ENCODE data around the gene CAPN3. TPM values are rescaled to one million over a fixed set of nuclear protein-coding genes. Genes with fewer than 3 reads are reported as not detected.

The CAPN3 gene
- total RNA-seq, 1 experiment from 2014 or later = 0.17 TPM

- no peak for DNase-seq (ENCODE audit: low read depth)
Measured at GRCh38 chr15:42394106-42394505, 34.8 kb downstream of the CAPN3 start.

DNA sequence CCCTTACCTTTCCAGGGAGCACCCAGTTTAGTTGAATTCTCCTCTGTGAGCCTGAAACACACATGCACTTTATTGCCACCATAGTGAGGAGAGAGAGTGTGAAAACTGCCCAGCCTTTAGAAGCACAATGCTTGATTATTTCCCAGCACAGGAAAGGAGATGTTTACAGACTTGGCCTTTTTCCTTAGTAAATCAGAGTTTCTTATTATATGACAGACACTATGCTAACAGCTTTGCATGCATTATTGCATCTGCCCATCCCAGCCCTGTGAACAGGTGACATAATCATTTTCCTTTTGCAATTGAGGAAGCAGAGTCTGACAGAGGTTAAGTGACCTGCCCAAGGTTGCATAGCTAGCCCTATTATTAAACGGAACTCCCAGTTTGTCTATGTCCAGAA, 36.5 kb downstream of the CAPN3 start:
- DNase-seq (ENCODE audit: low read depth) = no peak

DNA sequence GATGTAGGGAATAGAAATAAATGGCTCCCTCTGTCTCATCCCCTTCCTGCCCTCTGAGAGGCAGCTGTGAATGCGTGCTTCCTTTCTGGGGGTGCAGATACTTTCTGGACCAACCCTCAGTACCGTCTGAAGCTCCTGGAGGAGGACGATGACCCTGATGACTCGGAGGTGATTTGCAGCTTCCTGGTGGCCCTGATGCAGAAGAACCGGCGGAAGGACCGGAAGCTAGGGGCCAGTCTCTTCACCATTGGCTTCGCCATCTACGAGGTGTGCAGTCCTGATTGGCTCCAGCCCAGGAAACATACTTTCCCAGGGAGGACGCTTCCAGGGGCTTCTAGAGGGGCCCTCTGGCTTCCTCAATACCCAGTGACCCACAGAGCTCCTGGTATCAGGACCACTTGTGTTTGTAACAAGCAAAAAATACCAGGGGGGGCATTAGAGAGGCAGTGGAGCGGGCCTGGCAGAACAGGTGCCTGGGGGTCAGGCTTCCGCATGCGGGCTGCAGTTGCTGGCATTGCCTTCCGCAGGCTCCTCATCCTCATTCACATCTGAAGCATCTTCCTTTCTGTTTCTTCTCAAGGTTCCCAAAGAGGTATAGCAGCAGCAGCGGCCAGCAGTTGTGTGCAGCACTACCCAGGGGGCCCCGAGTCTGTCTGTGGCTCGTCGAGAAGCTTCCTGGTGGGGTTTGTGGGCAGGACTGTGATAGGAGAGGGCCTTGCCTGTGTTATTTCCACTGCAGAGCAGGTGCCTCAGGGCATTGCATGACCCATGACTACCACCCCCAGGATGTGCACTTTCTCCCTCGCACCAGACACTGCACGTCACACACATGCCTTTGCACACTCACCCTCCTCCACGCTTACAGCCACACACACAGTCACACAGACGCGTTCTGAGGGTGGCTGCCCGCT, 42.5 kb downstream of the CAPN3 start:
- DNase-seq (ENCODE audit: low read depth) = no peak

DNA sequence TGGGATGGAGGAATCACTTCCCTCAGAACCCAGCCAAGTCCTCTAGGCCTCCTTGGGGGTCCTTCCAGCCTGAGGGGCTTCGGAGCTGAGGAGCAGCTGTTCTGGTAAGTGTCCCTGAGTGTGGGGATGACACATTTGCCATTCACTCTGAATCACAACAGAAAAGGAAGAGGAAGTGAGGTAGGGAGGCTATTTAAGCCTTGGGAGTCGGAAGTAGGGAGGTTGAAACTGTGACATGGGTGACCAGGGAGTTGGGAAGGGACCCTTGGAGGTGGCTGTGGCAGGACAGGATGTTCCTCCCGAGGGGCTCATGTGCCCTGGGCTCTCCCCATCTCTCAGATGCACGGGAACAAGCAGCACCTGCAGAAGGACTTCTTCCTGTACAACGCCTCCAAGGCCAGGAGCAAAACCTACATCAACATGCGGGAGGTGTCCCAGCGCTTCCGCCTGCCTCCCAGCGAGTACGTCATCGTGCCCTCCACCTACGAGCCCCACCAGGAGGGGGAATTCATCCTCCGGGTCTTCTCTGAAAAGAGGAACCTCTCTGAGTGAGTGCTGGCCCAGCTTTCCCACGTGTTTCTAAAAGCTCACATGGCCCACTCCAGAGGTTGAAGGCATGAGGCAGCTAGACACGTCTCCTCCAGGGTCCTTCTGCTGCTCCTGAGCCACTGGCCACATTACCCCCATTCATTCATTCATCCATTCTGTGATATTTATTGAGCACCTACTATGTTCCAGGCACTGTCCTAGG, 43.3 kb downstream of the CAPN3 start:
- DNase-seq (ENCODE audit: low read depth) = no peak

- DNase-seq (ENCODE audit: low read depth) = no peak
Measured at GRCh38 chr15:42403389-42403788, 44.1 kb downstream of the CAPN3 start.

DNA sequence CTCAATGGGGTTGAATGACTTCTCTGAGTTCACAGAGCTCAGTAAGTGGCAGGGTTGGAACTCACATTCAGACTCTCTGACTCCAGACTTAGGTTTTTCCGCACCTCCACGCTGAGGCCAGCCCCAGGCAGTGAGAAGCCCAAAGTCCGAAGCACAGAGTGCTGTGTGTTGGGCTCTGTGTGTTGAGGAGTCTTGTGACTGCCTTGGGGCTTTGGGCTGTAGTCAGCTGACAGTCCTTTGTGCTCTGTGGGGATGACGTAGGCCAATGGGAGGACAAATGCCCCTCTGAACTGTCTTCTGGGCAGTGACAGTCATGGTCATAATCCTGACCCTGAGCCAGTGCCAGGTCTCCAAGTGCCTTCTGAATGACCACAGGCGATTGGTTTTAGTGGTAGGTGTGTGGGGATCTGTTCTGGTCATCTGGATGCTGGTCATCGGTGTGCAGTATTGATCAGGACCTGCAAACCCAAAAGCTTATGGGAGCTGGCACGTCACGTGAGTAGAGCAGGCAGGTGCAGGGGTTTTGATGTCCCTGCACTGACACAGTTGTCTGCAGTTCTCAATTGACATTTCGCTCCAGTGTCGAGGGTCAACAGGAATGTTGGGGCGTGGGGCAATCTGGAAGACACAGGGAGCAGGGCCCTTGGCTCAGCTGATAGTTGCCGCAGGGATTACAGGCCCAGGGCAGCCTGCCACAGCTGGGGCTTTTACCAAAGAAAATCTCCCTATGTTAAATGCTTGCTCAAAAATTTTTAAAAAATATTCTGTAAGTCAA, 45.3 kb downstream of the CAPN3 start:
- DNase-seq (ENCODE audit: low read depth) = no peak

DNA sequence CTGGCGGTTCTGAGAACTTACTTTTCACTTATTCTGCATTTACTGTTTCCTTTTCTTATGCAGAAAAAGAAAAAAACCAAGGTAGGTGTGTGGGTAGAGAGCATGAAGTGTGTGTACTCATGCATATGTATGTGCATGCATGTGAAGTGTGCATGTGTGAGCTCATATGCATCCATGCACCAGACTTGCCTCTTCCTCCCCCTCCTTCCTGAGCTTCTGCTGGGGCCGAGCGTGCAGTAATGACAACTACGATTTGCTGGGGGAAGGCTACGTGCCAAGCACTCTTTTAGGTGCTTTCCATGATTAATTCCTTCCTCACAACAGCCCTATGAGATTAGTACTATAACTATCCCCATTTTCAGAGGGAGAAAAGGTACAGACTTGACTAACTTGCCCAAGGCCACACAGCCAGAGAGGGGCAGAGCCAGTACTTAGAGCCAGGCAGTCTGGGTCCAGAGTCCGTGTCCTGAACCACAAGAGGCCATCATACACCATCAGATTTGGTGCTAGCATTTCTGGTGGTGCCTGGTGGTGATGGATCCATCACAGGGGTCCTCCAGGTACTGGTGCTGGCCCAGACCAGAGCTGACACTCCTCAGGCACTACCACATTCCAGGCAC, 46.7 kb downstream of the CAPN3 start:
- DNase-seq (ENCODE audit: low read depth) = no peak

- no peak for DNase-seq (ENCODE audit: low read depth)
Measured at GRCh38 chr15:42408178-42408577, 48.9 kb downstream of the CAPN3 start.

DNA sequence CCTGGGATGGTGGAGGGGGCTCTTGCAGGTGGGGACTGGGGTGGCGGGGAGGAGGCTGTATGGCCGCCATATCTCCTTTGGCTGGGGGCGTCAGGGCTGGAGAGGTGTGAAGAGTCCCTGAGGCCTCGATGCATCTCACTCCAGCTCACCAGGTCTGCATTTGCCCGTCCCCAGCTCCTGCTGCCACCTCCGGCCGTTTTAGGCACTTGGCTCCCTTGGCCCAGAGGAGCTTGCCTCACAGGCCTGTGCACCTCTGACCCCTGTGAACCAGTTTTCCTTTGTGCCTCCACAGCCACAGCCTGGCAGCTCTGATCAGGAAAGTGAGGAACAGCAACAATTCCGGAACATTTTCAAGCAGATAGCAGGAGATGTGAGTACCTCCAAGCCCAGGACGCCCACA, 49.7 kb downstream of the CAPN3 start:
- no peak for DNase-seq (ENCODE audit: low read depth)

- no peak for DNase-seq (ENCODE audit: low read depth)
Measured at GRCh38 chr15:42411884-42412283, 52.6 kb downstream of the CAPN3 start.

GRCh38 chr15:42413920-42414319, 54.6 kb downstream of the CAPN3 start:
- DNase-seq (ENCODE audit: low read depth) = no peak

DNA sequence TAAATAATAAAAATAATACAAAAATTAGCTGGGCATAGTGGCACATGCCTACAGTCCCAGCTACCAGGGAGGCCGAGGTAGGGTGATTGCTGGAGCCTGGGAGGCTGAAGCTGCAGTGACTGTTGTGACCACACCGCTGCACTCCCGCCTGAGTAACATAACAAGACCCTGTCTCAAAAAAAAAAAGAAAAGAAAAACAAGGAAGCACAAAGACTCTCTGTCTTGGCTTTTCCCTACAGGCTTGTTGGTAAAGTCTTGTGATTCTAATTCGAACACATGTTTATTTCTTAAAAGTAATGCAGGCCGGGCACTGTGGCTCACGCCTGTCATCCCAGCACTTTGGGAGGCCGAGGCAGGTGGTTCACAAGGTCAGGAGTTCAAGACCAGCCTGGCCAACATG, 60.1 kb downstream of the CAPN3 start:
- no peak for DNase-seq (ENCODE audit: low read depth)

DNA sequence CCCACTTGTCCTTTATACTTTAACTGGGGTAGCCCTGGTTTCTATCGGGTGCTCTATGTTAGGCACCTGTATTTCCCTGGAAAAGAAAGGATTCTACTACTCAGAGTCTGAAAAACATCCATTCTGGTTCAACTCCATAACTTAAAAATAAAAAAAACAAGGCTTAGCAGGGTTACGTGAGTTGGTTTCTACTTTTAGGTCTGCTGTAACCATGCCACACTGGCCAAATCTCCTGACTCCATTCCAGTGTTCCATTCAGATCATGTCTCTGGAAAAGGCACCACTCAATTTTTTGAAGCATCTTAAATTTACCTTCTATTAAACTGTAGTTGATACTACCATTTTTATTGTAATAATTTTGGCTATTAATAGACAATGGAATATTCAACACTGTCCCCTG, 62.1 kb downstream of the CAPN3 start:
- DNase-seq (ENCODE audit: low read depth) = no peak

- peak; percentile 85 for DNase-seq (ENCODE audit: low read depth)
Measured at GRCh38 chr15:42427429-42428223, 68.3 kb downstream of the CAPN3 start.

DNA sequence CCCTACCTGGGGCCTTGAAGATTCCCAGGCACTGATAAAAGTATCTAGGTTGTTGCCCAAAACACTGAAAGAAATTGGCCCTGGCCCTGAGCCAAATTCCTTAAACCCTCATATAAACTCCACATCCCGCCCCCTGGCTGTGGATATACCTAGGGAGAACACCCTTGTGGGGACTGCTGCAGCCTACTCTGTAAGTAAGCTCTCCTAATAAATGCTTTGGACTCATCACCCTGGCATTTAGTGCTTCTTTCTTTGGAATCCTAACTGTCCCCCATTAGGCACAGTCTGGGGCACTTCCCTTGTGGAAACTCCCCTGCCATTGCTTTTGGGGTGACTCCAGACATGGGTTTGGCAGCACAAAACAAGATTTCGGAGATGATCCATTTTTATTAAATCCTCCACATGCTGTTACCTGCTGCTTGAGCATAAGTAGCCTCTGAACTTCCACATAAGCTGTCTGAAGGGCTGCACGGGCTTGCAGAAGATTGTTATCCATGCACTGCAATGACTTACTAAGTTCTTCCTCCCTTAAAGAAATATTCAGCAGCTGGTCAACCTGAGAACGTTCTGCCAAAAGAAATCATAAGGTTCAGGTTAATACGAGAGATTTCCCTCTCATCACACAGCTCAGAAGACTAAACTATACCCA, 85.2 kb downstream of the CAPN3 start:
- no peak for DNase-seq (ENCODE audit: low read depth)

GRCh38 chr15:42445551-42445950, 86.2 kb downstream of the CAPN3 start:
- no peak for DNase-seq (ENCODE audit: low read depth)

DNA sequence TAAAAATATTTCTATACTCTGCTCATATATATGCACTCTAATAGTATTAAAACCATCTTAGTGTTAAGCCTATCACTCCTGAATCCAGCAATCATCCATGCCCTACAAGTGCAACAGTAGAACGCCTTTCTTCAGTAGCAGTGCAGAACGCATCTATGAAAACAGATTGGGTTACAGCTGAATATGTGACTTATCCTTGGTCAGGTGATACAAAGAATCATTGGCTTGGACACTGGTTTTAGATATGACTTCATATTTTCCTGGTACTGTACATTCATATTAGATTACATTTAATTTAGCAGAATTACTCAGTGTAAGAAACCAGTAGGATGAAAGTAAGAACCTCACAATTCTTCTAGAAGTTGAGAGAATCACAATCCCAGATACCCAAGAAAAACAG, 88.3 kb downstream of the CAPN3 start:
- peak; percentile 18 for DNase-seq (ENCODE audit: low read depth)

GRCh38 chr15:42448281-42448680, 89.0 kb downstream of the CAPN3 start:
- no peak for DNase-seq (ENCODE audit: low read depth)

GRCh38 chr15:42449770-42450424, 90.6 kb downstream of the CAPN3 start:
- DNase-seq (ENCODE audit: low read depth) = no peak

DNA sequence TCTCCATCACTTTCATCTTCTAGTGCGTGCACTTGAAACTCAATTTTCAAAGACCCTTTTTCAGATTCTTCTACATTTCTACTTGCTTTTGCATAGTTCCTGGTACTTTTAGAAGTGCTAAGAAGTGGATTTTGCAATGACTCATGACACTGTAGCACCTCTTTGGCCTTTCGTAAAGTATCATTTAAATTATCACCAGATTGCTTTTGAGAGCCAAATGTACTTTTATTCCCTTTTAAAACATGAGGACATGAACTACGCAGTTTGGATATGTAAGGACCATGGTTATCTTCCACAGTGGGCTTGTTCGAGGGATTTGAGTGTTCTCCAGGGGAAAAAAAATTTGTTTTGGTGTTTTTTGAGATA, 91.1 kb downstream of the CAPN3 start:
- DNase-seq (ENCODE audit: low read depth) = no peak

Data from LHCN-M2 (cell line).